HCT116 (cell line): ENCODE data around the gene FAH. TPM values are rescaled to one million over a fixed set of nuclear protein-coding genes. Genes with fewer than 3 reads are reported as not detected.

Source experiments
- ATAC-seq: fragments of 200-7000 bp; cut with Tn5 transposase; 2 replicates; pipeline ENCODE4 v1.9.1; 2020; ENCODE audit warnings: mild to moderate bottlenecking, moderate library complexity
- BruUV-seq: library from RNA; stranded (reverse); fragments of 400-500 nt; replicated peaks from 2 replicates; lab custom pipeline; 2021; lab: Mats Ljungman, UMichigan
- CTCF ChIA-PET: fragments of 300-600 bp; sonication (Branson Sonifier 250); formaldehyde crosslinking; loops from one replicate; lab custom pipeline; 2021; ENCODE audit warnings: antibody characterized with exemption; lab: Charles Lee
- POLR2A ChIA-PET: fragments of 300-600, 350-600 bp; sonication (Branson Sonifier 250); formaldehyde crosslinking; loops from one replicate; lab custom pipeline; 2021; ENCODE audit warnings: antibody characterized with exemption; lab: Charles Lee
- RAD21 ChIA-PET, 2 experiments: fragments of 300-600 bp; sonication (Branson Sonifier 250); formaldehyde crosslinking; loops; one replicate each; lab custom pipeline; 2023; ENCODE audit warnings: low total read pairs in 2 of 2; ENCODE audit not compliant: uncharacterized antibody in 2 of 2, unreplicated experiment in 2 of 2, low non-redundant PET in 1 of 2; lab: Charles Lee
- DNase-seq: peaks from one replicate; pipeline ENCODE4 v3.0.0-alpha.2; 2010; ENCODE audit warnings: low read depth, low spot score
- H2AFZ ChIP-seq: fragments of 200-600 bp; shearing (Covaris generic), sonication (generic); 2 replicates; pipeline ENCODE4 v1.6.1; 2017; ENCODE audit warnings: low read depth, mixed run types, mixed read lengths, antibody characterized with exemption, low read length; ENCODE audit not compliant: poor library complexity, severe bottlenecking
- H3K27ac ChIP-seq: 2 replicates; pipeline ENCODE4 v1.5.1; 2012; ENCODE audit warnings: low read depth, low read length
- H3K27me3 ChIP-seq: fragments of 200-600 bp; sonication (generic); 2 replicates; pipeline ENCODE4 v1.6.1; 2016; ENCODE audit warnings: mixed run types, low read length, mixed read lengths; ENCODE audit not compliant: insufficient read depth
- H3K36me3 ChIP-seq, 2 experiments: fragments of 200-500 bp in 1 of 2; fragments of 200-600 bp in 1 of 2; sonication (Bioruptor generic) in 1 of 2; sonication (generic) in 1 of 2; 2 replicates each; pipeline versions ENCODE4 v1.5.1 to v1.6.1; 2014 to 2016; ENCODE audit warnings: low read length in 2 of 2, inconsistent platforms in 1 of 2, mixed read lengths in 1 of 2, mixed run types in 1 of 2; ENCODE audit not compliant: insufficient read depth in 2 of 2, control insufficient read depth in 1 of 2
- H3K4me1 ChIP-seq, 2 experiments: fragments of 200-600 bp in 1 of 2; sonication (generic) in 1 of 2; 2 replicates each; pipeline versions ENCODE4 v1.5.1 to v1.6.1; 2012 to 2017; ENCODE audit warnings: low read length in 2 of 2, inconsistent platforms in 1 of 2, mild to moderate bottlenecking in 1 of 2, mixed read lengths in 1 of 2, mixed run types in 1 of 2, moderate library complexity in 1 of 2; ENCODE audit not compliant: insufficient read depth in 2 of 2, control insufficient read depth in 1 of 2
- H3K4me2 ChIP-seq: fragments of 200-600 bp; sonication (generic); 2 replicates; pipeline ENCODE4 v1.6.1; 2017; ENCODE audit warnings: mixed run types, low read length, mixed read lengths
- H3K4me3 ChIP-seq, 2 experiments: fragments of 200-600 bp in 1 of 2; sonication (generic) in 1 of 2; replicated peaks in 1 of 2; 2 replicates each; pipeline ENCODE4 v1.5.1; 2011 to 2016; ENCODE audit warnings: low read length in 2 of 2, control low read depth in 1 of 2, low read depth in 1 of 2, mild to moderate bottlenecking in 1 of 2, mixed read lengths in 1 of 2, mixed run types in 1 of 2
- H3K79me2 ChIP-seq: fragments of 200-600 bp; sonication (generic); 2 replicates; pipeline ENCODE4 v1.6.1; 2017; ENCODE audit warnings: mild to moderate bottlenecking, mixed run types, low read length, moderate library complexity, mixed read lengths; ENCODE audit not compliant: insufficient read depth
- H3K9ac ChIP-seq: fragments of 200-600 bp; sonication (generic); 2 replicates; pipeline ENCODE4 v1.6.1; 2016; ENCODE audit warnings: low read length, mixed read lengths
- H3K9me2 ChIP-seq: fragments of 200-600 bp; sonication (generic), shearing (Covaris generic); 2 replicates; pipeline ENCODE4 v1.6.1; 2017; ENCODE audit warnings: mixed run types, mild to moderate bottlenecking, moderate library complexity; ENCODE audit not compliant: insufficient read depth
- H3K9me3 ChIP-seq, 2 experiments: fragments of 200-500 bp in 1 of 2; fragments of 200-600 bp in 1 of 2; sonication (Bioruptor generic) in 1 of 2; sonication (generic) in 1 of 2; 2 replicates each; pipeline ENCODE4 v1.6.1; 2014 to 2017; ENCODE audit warnings: low read length in 2 of 2, mixed read lengths in 2 of 2, inconsistent platforms in 1 of 2, low read depth in 1 of 2, mild to moderate bottlenecking in 1 of 2, mixed run types in 1 of 2, moderate library complexity in 1 of 2; ENCODE audit not compliant: control insufficient read depth in 1 of 2, insufficient read depth in 1 of 2
- H4K20me1 ChIP-seq: fragments of 200-600 bp; sonication (generic), shearing (Covaris generic); 2 replicates; pipeline ENCODE4 v1.6.1; 2017; ENCODE audit warnings: mixed run types, mild to moderate bottlenecking, moderate library complexity; ENCODE audit not compliant: insufficient read depth
- ATF3 ChIP-seq: IDR thresholded peaks from 2 replicates; pipeline ENCODE4 v1.6.1; 2012
- CBX3 ChIP-seq: IDR thresholded peaks from 2 replicates; pipeline ENCODE4 v1.6.1; 2012; ENCODE audit warnings: low read depth
- CTCF ChIP-seq, 3 experiments: fragments of 200-600 bp in 1 of 3; sonication (generic) in 1 of 3; IDR thresholded peaks in 2 of 3; conservative IDR thresholded peaks in 1 of 3; 2 replicates each; pipeline ENCODE4 v1.5.1; 2012 to 2017; ENCODE audit warnings: low read depth in 2 of 3, low read length in 2 of 3, antibody characterized with exemption in 1 of 3, borderline replicate concordance in 1 of 3, control low read depth in 1 of 3, mild to moderate bottlenecking in 1 of 3, mixed read lengths in 1 of 3, mixed run types in 1 of 3, moderate library complexity in 1 of 3; ENCODE audit not compliant: insufficient read depth in 1 of 3
- EGR1 ChIP-seq: IDR thresholded peaks from 2 replicates; pipeline ENCODE4 v1.6.1; 2012; ENCODE audit warnings: low read depth
- ELF1 ChIP-seq: IDR thresholded peaks from 2 replicates; pipeline ENCODE4 v1.6.1; 2012; ENCODE audit warnings: low read depth, borderline replicate concordance
- EZH2 ChIP-seq: fragments of 200-600 bp; sonication (generic); IDR thresholded peaks from 2 replicates; pipeline ENCODE4 v1.6.1; 2017; ENCODE audit warnings: antibody characterized with exemption, mixed run types
- JUND ChIP-seq: IDR thresholded peaks from 2 replicates; pipeline ENCODE4 v1.6.1; 2012
- POLR2AphosphoS5 ChIP-seq: IDR thresholded peaks from 2 replicates; pipeline ENCODE4 v1.6.1; 2011; ENCODE audit warnings: mild to moderate bottlenecking, low read depth, low read length, moderate library complexity
- SIN3A ChIP-seq: IDR thresholded peaks from 2 replicates; pipeline ENCODE4 v1.6.1; 2012; ENCODE audit warnings: low read depth
- SP1 ChIP-seq: IDR thresholded peaks from 2 replicates; pipeline ENCODE4 v1.6.1; 2012; ENCODE audit warnings: low read depth
- ZFX ChIP-seq: fragments of 450-650 bp; IDR thresholded peaks from 2 replicates; pipeline ENCODE4 v1.6.1; 2017
- intact Hi-C: fragments of 100-400 bp; cut with micrococcal nuclease; formaldehyde crosslinking; loops from 2 replicates; pipeline ENCODE4 v1.10.0; 2022
- total RNA-seq: library from RNA; stranded (reverse); gene quantifications from one replicate; pipeline ENCODE4 v1.2.1, GENCODE V29; 2021; ENCODE audit not compliant: unreplicated experiment
- TF ChIP-seq, protein P1 (sequence below): IDR thresholded peaks from 2 replicates; pipeline ENCODE4 v1.6.1; 2011; ENCODE audit warnings: mild to moderate bottlenecking, low read length, moderate library complexity; ENCODE audit not compliant: insufficient replicate concordance; ENCODE audit errors: extremely low read depth

Gene FAH
- total RNA-seq, 1 experiment from 2014 or later: 20.0 TPM

- TF ChIP-seq CTCF (IDR thresholded peaks at IDR 0.05 in 2 of 3, conservative IDR thresholded peaks at IDR 0.05 in 1 of 3; ENCODE audit: borderline replicate concordance in 1 of 3, insufficient read depth in 1 of 3, low read depth in 2 of 3, low read length in 2 of 3): no peak
- TF ChIP-seq, protein P1, sequence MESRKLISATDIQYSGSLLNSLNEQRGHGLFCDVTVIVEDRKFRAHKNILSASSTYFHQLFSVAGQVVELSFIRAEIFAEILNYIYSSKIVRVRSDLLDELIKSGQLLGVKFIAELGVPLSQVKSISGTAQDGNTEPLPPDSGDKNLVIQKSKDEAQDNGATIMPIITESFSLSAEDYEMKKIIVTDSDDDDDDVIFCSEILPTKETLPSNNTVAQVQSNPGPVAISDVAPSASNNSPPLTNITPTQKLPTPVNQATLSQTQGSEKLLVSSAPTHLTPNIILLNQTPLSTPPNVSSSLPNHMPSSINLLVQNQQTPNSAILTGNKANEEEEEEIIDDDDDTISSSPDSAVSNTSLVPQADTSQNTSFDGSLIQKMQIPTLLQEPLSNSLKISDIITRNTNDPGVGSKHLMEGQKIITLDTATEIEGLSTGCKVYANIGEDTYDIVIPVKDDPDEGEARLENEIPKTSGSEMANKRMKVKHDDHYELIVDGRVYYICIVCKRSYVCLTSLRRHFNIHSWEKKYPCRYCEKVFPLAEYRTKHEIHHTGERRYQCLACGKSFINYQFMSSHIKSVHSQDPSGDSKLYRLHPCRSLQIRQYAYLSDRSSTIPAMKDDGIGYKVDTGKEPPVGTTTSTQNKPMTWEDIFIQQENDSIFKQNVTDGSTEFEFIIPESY: no peak
- TF ChIP-seq SP1: no peak
- TF ChIP-seq ATF3: no peak
- TF ChIP-seq SIN3A: no peak
- TF ChIP-seq CBX3: no peak
- TF ChIP-seq POLR2AphosphoS5: no peak
- no peak for TF ChIP-seq ZFX
- no peak for TF ChIP-seq EZH2
- no peak for TF ChIP-seq JUND
These were observed 8.7 kb downstream of the FAH start (continued) for GRCh38 chr15:80161468-80162016.

- Histone ChIP-seq H3K27me3 (no peaks in the 10 kb centered on the region), H4K20me1 (no peaks in the 10 kb centered on the region), H3K9me3 (no peaks in the 10 kb centered on the region), H3K27ac (no peak overlapping the region), H3K9ac (no peak overlapping the region), H3K9me2 (no peaks in the 10 kb centered on the region), H3K4me2 (no peak overlapping the region)
- no peak for ATAC-seq
- RAD21 ChIA-PET: no interaction called here
- intact Hi-C loops: no loop called here
- no peak for DNase-seq
- CTCF ChIA-PET: no interaction called here
- TF ChIP-seq EGR1 (no peak), JUND (no peak), ELF1 (no peak)
- TF ChIP-seq, all 23 proteins: peak for 0
- H3K36me3 ChIP-seq: 0 out of 4 replicates have a peak, but pooled peaks cover 0 to 2% of the 10 kb centered on the region in 2 experiments
- H3K79me2 ChIP-seq: no peaks in the 10 kb centered on the region
- H2AFZ ChIP-seq: no peak overlapping the region
- H3K4me1 ChIP-seq: peaks cover 0 to 6% of the 10 kb centered on the region in 2 experiments; a peak in 1 of 4 replicates
- no peak overlapping the region for H3K4me3 ChIP-seq
- POLR2A ChIA-PET: no interaction called here
- no TSS peak for BruUV-seq
These were observed 9.3 kb downstream of the FAH start for GRCh38 chr15:80162059-80162554.
